Keratinocyte (primary cell): ENCODE data around the gene SMG7. TPM values are rescaled to one million over a fixed set of nuclear protein-coding genes. Genes with fewer than 3 reads are reported as not detected.

Source experiments
- DNase-seq: peaks from one replicate; pipeline ENCODE4 v3.0.0-alpha.2; 2011; ENCODE audit warnings: low read depth, missing footprints, low spot score
- FAIRE-seq: peaks from 2 replicates; lab custom pipeline; 2011; peaks lifted over from hg19 to GRCh38; lab: Jason Lieb, UNC
- H2AFZ ChIP-seq: 2 replicates; pipeline ENCODE4 v1.6.0; 2012; ENCODE audit warnings: low read length, control low read depth, inconsistent platforms; ENCODE audit not compliant: control insufficient read depth
- H3K27ac ChIP-seq: 2 replicates; pipeline ENCODE4 v1.5.1; 2011; ENCODE audit warnings: low read length; ENCODE audit not compliant: control insufficient read depth, insufficient read depth
- H3K27me3 ChIP-seq: 3 replicates; pipeline ENCODE4 v1.6.0; 2011; ENCODE audit warnings: low read length; ENCODE audit not compliant: control insufficient read depth, insufficient read depth; ENCODE audit errors: extremely low read depth
- H3K36me3 ChIP-seq, 2 experiments: 2 replicates in 1 of 2; 3 replicates in 1 of 2; pipeline ENCODE4 v1.5.1; 2011; ENCODE audit warnings: low read length in 2 of 2, mild to moderate bottlenecking in 1 of 2; ENCODE audit not compliant: control insufficient read depth in 2 of 2, insufficient read depth in 2 of 2; ENCODE audit errors: extremely low read depth in 1 of 2
- H3K4me1 ChIP-seq: 3 replicates; pipeline ENCODE4 v1.5.1; 2011; ENCODE audit warnings: low read length; ENCODE audit not compliant: control insufficient read depth, insufficient read depth; ENCODE audit errors: extremely low read depth
- H3K4me2 ChIP-seq: 3 replicates; pipeline ENCODE4 v1.6.0; 2011; ENCODE audit warnings: low read depth, low read length; ENCODE audit not compliant: control insufficient read depth, insufficient read depth; ENCODE audit errors: extremely low read depth
- H3K4me3 ChIP-seq, 3 experiments: fragments of 200-600 bp in 1 of 3; sonication (generic) in 1 of 3; 2 replicates in 2 of 3; 3 replicates in 1 of 3; pipeline ENCODE4 v1.5.1; 2011 to 2016; ENCODE audit warnings: low read length in 3 of 3, mild to moderate bottlenecking in 3 of 3, control low read depth in 2 of 3, inconsistent platforms in 1 of 3, low read depth in 1 of 3, mixed read lengths in 1 of 3, mixed run types in 1 of 3, moderate library complexity in 1 of 3; ENCODE audit not compliant: control insufficient read depth in 2 of 3, insufficient read depth in 2 of 3; ENCODE audit errors: extremely low read depth in 1 of 3
- H3K79me2 ChIP-seq: 2 replicates; pipeline ENCODE4 v1.6.0; 2012; ENCODE audit warnings: low read length; ENCODE audit not compliant: control insufficient read depth, insufficient read depth
- H3K9ac ChIP-seq: 3 replicates; pipeline ENCODE4 v1.6.0; 2011; ENCODE audit warnings: low read length; ENCODE audit not compliant: control insufficient read depth, insufficient read depth; ENCODE audit errors: extremely low read depth
- H3K9me1 ChIP-seq: 3 replicates; pipeline ENCODE4 v1.6.0; 2011; ENCODE audit warnings: low read length; ENCODE audit not compliant: control insufficient read depth, insufficient read depth; ENCODE audit errors: extremely low read depth
- H3K9me3 ChIP-seq: 2 replicates; pipeline ENCODE4 v1.5.1; 2012; ENCODE audit warnings: low read depth, low read length; ENCODE audit not compliant: control insufficient read depth
- H4K20me1 ChIP-seq: 3 replicates; pipeline ENCODE4 v1.6.0; 2011; ENCODE audit warnings: low read length; ENCODE audit not compliant: control insufficient read depth, insufficient read depth; ENCODE audit errors: extremely low read depth
- EZH2 ChIP-seq: IDR thresholded peaks from one replicate; pipeline ENCODE4 v1.6.1; 2012; ENCODE audit warnings: inconsistent platforms, mild to moderate bottlenecking, low read length, moderate library complexity
- dilution Hi-C: fragments of 300-500 bp; cut with MboI; formaldehyde crosslinking; loops from one replicate; pipeline ENCODE4 v1.7.0; 2020; ENCODE audit warnings: low sequenced_read_pairs; ENCODE audit not compliant: extremely low pct_ligation_motif_present
- polyA plus RNA-seq, 5 experiments: library from polyadenylated mRNA; depleted of rRNA in 3 of 5; stranded (reverse) in 3 of 5; stranded (forward) in 1 of 5; unstranded in 1 of 5; fragments of >200 nt; gene quantifications; 1 replicate in 1 of 5; 2 replicates in 3 of 5; 3 replicates in 1 of 5; pipeline versions ENCODE4 v1.2.1 to v1.2.3, GENCODE V29; 2011 to 2012; ENCODE audit warnings: missing spikeins in 2 of 5, low read depth in 1 of 5, low replicate concordance in 1 of 5
- TF ChIP-seq, protein P1 (sequence below), 3 experiments: IDR thresholded peaks in 1 of 3; conservative IDR thresholded peaks in 1 of 3; optimal IDR thresholded peaks in 1 of 3; 2 replicates in 2 of 3; 3 replicates in 1 of 3; pipeline versions ENCODE3 to v1.5.1; 2011; ENCODE audit warnings: low read length in 3 of 3, mild to moderate bottlenecking in 3 of 3, moderate library complexity in 2 of 3, control low read depth in 1 of 3, inconsistent platforms in 1 of 3; ENCODE audit not compliant: insufficient read depth in 2 of 3; ENCODE audit errors: extremely low read depth in 1 of 3

The SMG7 gene
- polyA plus RNA-seq, 1 donor (not counting 4 experiments of a cell fraction or from before 2014, with no cell fraction given) = 38.2 TPM

DNA sequence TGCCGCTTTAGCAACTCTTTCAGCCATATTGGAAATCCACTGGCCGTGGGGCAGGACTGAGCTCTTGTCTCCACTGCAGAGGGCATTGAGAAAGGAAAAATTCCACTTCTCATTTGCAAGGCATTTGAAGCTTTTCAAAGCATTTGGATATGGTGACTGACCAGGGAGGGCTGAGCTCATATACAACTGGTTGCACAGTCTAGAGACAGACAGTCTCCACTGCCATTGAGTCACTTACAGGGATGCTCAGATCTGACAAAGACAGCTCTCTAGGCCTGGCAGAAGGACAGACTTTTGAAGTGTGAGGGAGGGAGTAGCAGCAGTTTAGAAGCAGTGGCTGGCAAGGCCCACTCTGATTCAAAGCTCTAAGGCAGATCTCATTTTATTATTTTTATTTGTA lies 93.7 kb downstream of the SMG7 start:
- DNase-seq (no peak), FAIRE-seq (no peak)
- no peaks in the 10 kb centered on the region for H3K9me3 ChIP-seq
- no peaks in the 10 kb centered on the region for H3K9me1 ChIP-seq
- no peak overlapping the region for H2AFZ ChIP-seq
- H4K20me1 ChIP-seq = no peaks in the 10 kb centered on the region
- no peak overlapping the region for H3K4me3 ChIP-seq
- dilution Hi-C loops = no loop called here
- no peaks in the 10 kb centered on the region for H3K27me3 ChIP-seq
- H3K9ac ChIP-seq = no peak overlapping the region
- H3K27ac ChIP-seq = no peak overlapping the region
- no peaks in the 10 kb centered on the region for H3K79me2 ChIP-seq
- H3K36me3 ChIP-seq = peaks cover 0 to 3% of the 10 kb centered on the region in 2 experiments
- no peak overlapping the region for H3K4me2 ChIP-seq
- peaks cover 12% of the 10 kb centered on the region for H3K4me1 ChIP-seq
- no peak for TF ChIP-seq EZH2
- TF ChIP-seq, protein P1, sequence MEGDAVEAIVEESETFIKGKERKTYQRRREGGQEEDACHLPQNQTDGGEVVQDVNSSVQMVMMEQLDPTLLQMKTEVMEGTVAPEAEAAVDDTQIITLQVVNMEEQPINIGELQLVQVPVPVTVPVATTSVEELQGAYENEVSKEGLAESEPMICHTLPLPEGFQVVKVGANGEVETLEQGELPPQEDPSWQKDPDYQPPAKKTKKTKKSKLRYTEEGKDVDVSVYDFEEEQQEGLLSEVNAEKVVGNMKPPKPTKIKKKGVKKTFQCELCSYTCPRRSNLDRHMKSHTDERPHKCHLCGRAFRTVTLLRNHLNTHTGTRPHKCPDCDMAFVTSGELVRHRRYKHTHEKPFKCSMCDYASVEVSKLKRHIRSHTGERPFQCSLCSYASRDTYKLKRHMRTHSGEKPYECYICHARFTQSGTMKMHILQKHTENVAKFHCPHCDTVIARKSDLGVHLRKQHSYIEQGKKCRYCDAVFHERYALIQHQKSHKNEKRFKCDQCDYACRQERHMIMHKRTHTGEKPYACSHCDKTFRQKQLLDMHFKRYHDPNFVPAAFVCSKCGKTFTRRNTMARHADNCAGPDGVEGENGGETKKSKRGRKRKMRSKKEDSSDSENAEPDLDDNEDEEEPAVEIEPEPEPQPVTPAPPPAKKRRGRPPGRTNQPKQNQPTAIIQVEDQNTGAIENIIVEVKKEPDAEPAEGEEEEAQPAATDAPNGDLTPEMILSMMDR (optimal IDR thresholded peaks at IDR 0.05 in 1 of 3, IDR thresholded peaks at IDR 0.05 in 1 of 3, conservative IDR thresholded peaks at IDR 0.05 in 1 of 3; ENCODE audit: extremely low read depth in 1 of 3, insufficient read depth in 2 of 3, low read length in 3 of 3) = no peak

DNA sequence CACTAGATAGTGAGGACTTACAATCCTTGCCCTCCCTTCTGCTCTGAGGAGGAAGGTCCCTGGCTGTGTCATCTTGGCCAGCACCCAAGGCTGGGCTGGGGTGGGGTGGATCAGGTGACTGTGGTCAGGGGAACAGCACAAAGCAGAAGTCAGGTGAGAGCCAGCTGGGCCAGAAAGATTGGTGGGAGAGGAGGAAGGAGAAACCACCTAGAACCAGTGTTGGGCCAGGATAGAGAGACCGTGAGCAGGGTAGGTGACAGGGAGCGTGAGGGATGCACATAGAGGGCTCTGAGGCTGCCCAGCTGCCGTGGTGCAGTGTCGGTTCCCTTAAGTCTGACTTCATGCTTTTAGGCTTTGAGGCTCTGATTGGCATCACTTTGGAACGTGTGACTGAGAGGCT lies 95.3 kb downstream of the SMG7 start:
- Histone ChIP-seq H3K4me2 (no peak overlapping the region), H2AFZ (no peak overlapping the region), H3K9ac (no peak overlapping the region), H3K9me3 (no peaks in the 10 kb centered on the region), H3K9me1 (no peaks in the 10 kb centered on the region), H3K4me3 (no peak overlapping the region), H3K27me3 (no peaks in the 10 kb centered on the region), H3K4me1 (peaks cover 12% of the 10 kb centered on the region), H3K27ac (no peak overlapping the region), H3K36me3 (peaks cover 0 to 1% of the 10 kb centered on the region in 2 experiments), H4K20me1 (no peaks in the 10 kb centered on the region), H3K79me2 (no peaks in the 10 kb centered on the region)
- no peak for TF ChIP-seq EZH2
- TF ChIP-seq, protein P1 (optimal IDR thresholded peaks at IDR 0.05 in 1 of 3, IDR thresholded peaks at IDR 0.05 in 1 of 3, conservative IDR thresholded peaks at IDR 0.05 in 1 of 3; ENCODE audit: extremely low read depth in 1 of 3, insufficient read depth in 2 of 3, low read length in 3 of 3) = no peak
- dilution Hi-C loops = no loop called here
- no peak for FAIRE-seq
- no peak for DNase-seq
